ENCODE data around the gene CREG2.

DNA sequence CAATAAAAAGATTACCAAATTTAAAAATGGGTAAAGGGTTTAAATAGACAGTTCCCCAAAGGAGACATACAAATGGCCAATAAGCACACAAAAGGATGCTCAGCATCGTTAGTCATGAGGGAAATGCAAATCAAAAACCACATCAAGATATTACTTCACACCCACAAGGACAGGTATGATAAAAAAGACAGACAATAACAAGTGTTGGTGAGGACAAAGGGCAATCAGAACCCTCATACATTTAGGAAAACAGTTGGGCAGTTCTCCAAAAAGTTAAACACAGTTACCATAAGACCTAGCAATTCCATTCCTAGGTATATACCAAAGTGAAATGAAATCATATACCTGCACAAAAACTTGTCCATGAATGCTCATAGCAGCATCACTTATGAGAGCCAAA lies 14.5 kb downstream of the CREG2 start:
- TF ChIP-seq, protein P1, sequence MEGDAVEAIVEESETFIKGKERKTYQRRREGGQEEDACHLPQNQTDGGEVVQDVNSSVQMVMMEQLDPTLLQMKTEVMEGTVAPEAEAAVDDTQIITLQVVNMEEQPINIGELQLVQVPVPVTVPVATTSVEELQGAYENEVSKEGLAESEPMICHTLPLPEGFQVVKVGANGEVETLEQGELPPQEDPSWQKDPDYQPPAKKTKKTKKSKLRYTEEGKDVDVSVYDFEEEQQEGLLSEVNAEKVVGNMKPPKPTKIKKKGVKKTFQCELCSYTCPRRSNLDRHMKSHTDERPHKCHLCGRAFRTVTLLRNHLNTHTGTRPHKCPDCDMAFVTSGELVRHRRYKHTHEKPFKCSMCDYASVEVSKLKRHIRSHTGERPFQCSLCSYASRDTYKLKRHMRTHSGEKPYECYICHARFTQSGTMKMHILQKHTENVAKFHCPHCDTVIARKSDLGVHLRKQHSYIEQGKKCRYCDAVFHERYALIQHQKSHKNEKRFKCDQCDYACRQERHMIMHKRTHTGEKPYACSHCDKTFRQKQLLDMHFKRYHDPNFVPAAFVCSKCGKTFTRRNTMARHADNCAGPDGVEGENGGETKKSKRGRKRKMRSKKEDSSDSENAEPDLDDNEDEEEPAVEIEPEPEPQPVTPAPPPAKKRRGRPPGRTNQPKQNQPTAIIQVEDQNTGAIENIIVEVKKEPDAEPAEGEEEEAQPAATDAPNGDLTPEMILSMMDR (IDR thresholded peaks at IDR 0.05 in 8 of 11, conservative IDR thresholded peaks at IDR 0.05 in 3 of 11), result no peak
- no peak for TF ChIP-seq POLR2AphosphoS5 (IDR thresholded peaks at IDR 0.05)

All from spleen (tissue), 7 donors.